HG03342 (cell line): ENCODE results near the gene PHF12.
"Not testable (repeated sequence)": the region's sequence is repeated elsewhere in the genome, so short reads cannot be mapped to it uniquely, and the experiment has no call there.

ENCODE experiments used
- ATAC-seq: cut with Tn5 transposase; IDR thresholded peaks from one replicate; pipeline ENCODE4 v1.9.1; 2021; ENCODE audit warnings: mild to moderate bottlenecking, moderate library complexity; ENCODE audit not compliant: unreplicated experiment

PHF12 gene

GRCh38 chr17:28904800-28905199, 46.5 kb downstream of the PHF12 start:
- ATAC-seq = no peak

GRCh38 chr17:28903546-28903841, 47.8 kb downstream of the PHF12 start:
- ATAC-seq = not testable (repeated sequence)

- ATAC-seq = peak; percentile 68
These were observed 48.3 kb downstream of the PHF12 start, which contains the start of gene DHRS13 for GRCh38 chr17:28902819-28903545. Gene DHRS13, minus strand, starts transcription at chr17:28903079. Its CDS starts 135 bp downstream, at chr17:28902944.

GRCh38 chr17:28901866-28902818, 49.2 kb downstream of the PHF12 start:
- ATAC-seq = peak; percentile 34

DNA sequence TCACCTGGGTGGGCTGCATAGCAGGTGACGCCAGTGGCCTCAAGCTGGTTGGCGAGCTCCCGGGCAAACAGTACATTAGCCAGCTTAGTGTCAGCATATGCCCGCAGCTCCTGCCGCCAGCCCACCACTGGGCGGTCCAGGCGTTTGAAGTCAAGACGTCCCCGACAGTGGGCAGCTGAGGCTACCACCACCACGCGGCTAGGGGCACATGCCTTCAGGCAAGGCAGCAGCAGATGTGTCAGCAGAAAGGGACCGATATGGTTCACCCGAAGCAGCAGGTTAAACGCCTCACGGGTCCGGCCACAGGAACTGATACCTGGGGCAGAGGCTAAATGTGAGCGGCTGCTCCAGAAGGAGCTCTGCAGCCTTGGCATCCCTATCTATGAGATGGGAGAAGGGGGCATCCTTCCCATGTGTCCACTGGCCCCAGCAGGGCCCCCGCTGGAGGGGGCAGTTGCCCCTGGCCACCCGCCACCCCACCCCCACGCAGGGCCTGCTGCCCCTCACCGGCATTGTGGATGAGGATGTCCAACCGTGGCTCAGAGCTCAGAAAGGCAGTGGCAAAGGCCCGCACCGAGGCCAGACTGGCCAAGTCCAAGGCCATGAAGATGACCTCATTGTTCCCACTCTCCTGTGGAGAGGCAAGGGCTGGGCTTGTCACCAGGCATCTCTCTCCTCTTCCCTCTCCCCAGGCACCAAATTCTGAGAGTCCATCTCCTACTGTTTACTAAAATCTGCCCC, 50.2 kb downstream of the PHF12 start:
- ATAC-seq = no peak

DNA sequence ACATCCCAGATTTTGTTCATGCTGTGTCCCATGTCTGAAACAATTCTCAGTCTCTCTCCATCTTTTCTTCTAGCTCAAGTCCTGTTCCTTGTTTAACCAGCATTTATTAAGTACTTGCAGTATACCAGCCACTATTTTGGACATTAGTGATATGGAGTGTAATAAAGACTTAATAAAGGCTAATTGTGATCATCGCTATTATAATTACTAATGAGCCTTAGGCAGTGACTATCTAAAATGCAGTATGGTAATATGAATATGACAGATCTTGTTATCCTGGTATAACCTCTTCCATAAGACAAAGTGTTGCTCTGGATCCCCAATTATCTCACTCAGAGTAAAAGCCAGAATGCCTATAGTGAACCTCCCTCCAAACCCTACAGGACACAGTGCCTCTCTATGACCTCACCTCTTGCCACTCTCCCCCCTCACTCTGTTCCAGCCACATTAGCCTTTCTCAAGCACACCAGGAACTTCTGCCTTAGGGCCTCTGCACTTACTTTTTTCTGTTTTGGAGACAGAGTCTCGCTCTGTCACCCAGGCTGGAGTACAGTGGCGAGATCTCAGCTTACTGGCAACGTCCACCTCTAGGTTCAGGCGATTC, 52.0 kb downstream of the PHF12 start:
- no peak for ATAC-seq

GRCh38 chr17:28898527-28898955, 52.8 kb downstream of the PHF12 start:
- no peak for ATAC-seq

GRCh38 chr17:28897769-28898526, 53.4 kb downstream of the PHF12 start:
- ATAC-seq = no peak

DNA sequence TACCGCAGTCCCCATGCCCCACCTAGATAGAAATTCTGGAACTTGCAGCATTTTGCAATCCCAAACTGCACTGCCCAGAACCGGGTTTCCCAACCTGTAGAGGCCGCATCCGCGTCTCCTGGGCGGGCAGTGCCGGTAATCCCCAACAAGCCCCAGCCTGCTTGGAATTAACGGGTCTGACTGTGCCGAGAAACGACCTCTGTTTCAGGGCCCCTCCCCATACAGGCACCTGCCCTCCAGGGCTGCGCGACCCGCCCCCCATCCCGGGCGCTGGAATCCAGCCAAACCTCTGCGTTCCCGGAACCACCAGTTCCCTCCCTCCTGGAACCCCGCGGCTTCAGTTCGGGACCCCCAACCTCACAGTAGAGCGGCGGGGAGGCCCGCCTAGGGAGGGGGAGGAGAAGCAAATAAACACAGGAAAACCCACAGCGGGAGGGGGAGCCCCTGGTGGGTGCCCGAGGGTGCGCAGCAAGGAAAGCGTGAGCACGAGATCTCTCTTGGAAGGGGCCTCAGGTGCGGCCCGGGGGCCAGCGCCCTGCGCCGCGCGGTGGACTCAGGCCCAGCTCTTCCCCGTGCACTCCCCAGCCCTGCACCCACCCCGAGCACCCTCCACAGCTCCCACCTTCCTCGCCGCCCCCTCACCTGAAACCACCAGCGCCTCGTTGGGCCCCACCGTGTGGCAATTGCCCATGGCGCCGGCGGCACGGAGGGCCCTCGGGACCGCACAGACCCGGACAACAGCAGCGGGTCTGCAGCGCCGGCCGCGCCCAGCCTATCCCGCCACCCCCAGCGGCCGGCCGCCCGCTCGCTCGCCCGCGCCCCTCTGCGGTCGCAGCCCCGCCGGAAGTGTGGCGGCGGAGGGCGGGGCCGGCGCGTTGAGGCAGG, 54.2 kb downstream of the PHF12 start, which contains the start of gene FLOT2:
Gene FLOT2, minus strand, starts transcription at position 850 of the 885 bp plus-strand sequence. Its CDS starts 159 bp downstream, at position 691.
- ATAC-seq = no peak

GRCh38 chr17:28896491-28896883, 54.8 kb downstream of the PHF12 start:
- no peak for ATAC-seq

- ATAC-seq = no peak
These were observed 55.4 kb downstream of the PHF12 start for GRCh38 chr17:28895794-28896447.

GRCh38 chr17:28893248-28894183, 57.8 kb downstream of the PHF12 start:
- not testable (repeated sequence) for ATAC-seq

DNA sequence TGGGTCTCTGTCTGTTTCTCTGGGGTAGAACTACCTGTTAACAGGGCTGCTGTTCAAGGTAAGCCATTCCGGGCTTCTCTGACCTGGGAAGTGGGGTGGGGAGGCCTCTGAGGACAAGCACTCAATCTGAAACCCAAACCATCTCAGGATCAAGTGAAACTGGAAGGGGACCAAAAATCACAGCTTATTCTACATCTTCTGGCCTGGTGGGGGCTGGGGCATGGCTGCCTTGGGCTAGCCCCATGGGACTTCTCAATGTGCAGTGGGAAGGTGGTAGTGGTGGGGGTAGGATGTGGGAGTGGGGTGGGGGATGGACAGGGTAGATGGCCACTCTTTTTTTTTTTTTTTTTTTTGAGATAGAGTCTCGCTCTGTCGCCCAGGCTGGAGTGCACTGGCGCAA, 59.3 kb downstream of the PHF12 start:
- ATAC-seq = no peak

DNA sequence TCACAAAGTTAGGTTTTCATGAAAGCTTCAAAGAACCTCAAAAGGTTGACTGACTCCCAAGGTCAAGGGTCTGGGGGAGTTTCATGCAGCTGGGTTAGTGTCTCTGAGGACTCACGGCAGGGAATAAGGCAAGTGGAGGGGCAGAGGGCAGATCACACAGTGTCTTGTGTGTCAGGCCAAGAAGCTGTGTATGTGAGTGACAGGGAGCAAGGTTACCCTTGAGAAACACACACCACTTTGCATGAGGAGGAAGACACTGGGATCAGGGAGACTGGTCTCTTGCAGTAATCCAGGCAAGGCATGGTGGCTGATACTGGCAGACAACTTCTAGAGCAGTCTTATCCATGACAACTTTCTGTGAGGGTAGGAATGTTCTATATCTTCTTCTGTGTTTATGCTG, 60.1 kb downstream of the PHF12 start:
- ATAC-seq = no peak

DNA sequence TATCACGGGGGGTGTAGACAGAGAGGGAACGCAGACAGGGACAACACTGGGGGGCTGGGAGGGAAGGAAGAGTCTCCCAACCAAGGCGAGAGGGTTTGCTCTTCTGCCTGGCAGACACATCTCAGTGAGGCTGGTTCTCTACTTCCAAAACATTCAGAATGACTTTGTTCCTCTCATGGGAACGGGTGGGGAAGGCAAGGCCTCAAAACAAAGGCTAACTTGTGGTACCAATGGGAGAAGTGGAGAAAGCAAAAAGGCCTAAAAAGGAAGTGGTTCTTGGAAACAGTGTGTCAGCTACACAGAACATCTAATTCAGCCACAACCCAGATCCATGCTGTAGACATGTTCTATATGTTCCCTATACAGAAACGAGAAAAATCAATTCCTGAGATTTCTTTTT, 61.3 kb downstream of the PHF12 start:
- ATAC-seq = no peak

DNA sequence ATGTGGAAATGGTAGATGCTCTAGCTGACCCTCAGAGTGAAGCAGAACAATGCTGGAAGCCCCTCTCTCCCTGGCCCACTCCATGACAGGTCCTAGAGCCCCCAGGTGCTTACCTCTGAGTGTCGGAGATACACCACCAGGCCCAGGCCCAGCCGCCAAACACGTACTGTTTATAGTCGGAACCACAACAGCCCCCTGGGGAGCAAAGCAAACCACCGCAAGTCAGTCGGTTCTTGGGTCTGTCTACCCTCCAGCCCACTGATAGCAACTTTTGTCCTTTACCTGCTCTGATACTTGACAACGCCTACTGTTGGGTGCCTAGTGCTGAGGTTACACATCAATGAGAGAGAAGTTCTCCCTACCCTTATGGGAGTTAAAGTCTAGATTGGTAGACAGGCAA, 62.5 kb downstream of the PHF12 start:
- no peak for ATAC-seq

DNA sequence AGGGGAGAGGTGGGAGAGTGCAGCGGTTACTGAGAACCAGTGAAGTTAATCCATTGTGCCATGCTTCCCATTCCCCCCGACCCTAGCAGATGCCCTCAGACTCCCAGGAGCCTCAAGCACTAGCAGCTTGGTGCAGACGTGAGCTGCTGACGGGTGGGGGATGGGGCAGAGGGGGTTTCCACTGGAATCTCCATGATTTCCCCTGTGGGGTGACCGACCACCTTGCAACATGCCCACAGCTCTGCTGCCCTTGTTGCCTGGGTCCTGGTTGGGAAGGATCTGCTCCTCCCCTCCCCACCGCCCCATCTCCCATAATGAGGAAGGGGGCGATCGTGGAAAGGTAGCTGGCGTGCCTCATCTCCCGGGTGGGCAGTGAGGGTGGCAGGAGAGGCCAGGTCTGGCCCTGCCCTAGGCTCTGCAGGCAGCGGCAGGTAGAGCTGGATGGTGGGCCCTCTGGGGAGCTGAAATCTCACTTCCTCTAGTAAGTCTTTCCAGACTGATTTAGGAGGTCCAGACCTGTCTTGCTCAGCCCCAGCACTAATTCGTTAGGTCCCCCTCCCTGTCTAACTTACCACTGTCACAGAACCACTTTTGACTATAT, 63.3 kb downstream of the PHF12 start:
- no peak for ATAC-seq
